Measurements from ENCODE around the gene TMEM25.
"Not testable (repeated sequence)": the region's sequence is repeated elsewhere in the genome, so short reads cannot be mapped to it uniquely, and the experiment has no call there.

TMEM25 gene

DNA sequence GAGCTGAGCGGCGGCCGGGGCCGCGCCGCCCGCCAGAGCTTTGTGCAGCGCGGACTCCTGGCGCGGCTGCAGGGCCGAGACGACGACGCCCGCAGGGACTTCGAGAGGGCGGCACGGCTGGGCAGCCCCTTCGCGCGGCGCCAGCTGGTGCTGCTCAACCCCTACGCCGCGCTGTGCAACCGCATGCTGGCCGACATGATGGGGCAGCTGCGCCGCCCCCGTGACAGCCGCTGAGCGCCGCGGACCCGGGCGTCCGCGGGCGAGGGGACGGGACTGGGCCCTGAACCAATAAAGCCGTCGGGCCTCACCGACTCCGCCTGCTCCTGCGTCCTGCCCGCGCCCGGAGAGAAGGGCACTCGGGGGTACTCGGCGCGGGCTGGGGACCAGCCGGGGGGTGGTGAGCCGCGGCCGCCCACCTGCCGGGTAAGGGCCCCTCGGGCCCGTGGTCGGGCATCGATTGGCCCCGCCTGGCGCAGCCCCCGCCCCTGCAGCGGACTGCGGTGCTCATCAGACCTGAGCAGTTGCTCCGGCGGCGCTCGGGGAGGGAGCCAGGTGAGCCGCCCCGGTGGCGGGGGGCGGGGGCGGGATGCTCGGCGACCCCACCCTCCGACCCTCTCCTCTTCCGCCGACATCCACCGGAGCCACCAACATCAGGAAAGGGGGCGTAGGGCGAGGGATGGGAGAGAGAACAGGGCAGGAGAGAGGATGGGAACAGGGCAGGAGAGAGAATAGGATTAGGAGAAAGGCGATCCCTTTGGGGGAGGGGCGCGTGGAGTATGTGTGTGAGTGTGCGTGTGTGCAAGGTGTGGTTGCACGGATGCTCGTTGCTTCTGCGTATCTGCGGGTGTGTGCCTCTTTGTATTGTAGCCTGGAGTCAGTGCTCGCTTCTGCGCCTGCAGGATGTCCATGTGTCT is at the start of gene TMEM25:
TSS of gene TMEM25 (plus strand) at position 510 of the 914 bp plus-strand sequence. CDS start 610 bp downstream, outside the sequence.
- no peak for TF ChIP-seq EZH2 (IDR thresholded peaks at IDR 0.05; ENCODE audit: borderline replicate concordance, low read length)
- TF ChIP-seq, protein P1, sequence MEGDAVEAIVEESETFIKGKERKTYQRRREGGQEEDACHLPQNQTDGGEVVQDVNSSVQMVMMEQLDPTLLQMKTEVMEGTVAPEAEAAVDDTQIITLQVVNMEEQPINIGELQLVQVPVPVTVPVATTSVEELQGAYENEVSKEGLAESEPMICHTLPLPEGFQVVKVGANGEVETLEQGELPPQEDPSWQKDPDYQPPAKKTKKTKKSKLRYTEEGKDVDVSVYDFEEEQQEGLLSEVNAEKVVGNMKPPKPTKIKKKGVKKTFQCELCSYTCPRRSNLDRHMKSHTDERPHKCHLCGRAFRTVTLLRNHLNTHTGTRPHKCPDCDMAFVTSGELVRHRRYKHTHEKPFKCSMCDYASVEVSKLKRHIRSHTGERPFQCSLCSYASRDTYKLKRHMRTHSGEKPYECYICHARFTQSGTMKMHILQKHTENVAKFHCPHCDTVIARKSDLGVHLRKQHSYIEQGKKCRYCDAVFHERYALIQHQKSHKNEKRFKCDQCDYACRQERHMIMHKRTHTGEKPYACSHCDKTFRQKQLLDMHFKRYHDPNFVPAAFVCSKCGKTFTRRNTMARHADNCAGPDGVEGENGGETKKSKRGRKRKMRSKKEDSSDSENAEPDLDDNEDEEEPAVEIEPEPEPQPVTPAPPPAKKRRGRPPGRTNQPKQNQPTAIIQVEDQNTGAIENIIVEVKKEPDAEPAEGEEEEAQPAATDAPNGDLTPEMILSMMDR (IDR thresholded peaks at IDR 0.05; ENCODE audit: low read length), result no peak
- no peaks in the 10 kb centered on the region for H3F3A ChIP-seq (ENCODE audit: insufficient read depth, low read length)
- H4K20me1 ChIP-seq (ENCODE audit: insufficient read depth, low read length), result no peaks in the 10 kb centered on the region
- H3K79me2 ChIP-seq (ENCODE audit: insufficient read depth, low read length), result no peaks in the 10 kb centered on the region
- no peaks in the 10 kb centered on the region for H3K36me3 ChIP-seq (ENCODE audit: insufficient read depth, low read length)
- peak within 1 kb of the TSS; percentile 60 for H3K4me2 ChIP-seq (ENCODE audit: low read length)
- no peaks in the 10 kb centered on the region for H3K9me2 ChIP-seq (ENCODE audit: low read depth, low read length)
- peaks cover 6% of the 10 kb centered on the region for H3K4me1 ChIP-seq (ENCODE audit: insufficient read depth, low read length, severe bottlenecking)
- H3K9ac ChIP-seq (ENCODE audit: low read length), result peak within 1 kb of the TSS; percentile 35
- H3K4me3 ChIP-seq (ENCODE audit: low read depth, low read length, poor library complexity, severe bottlenecking), result peak within 1 kb of the TSS; percentile 69
- H3K9me3 ChIP-seq (ENCODE audit: low read length), result no peaks in the 10 kb centered on the region
- no peak within 1 kb of the TSS for H3K27ac ChIP-seq (ENCODE audit: low read depth, low read length, poor library complexity, severe bottlenecking)
- H3K27me3 ChIP-seq (ENCODE audit: insufficient read depth, low read length), result no peaks in the 10 kb centered on the region
- H2AFZ ChIP-seq (ENCODE audit: low read length), result no peak within 1 kb of the TSS

DNA sequence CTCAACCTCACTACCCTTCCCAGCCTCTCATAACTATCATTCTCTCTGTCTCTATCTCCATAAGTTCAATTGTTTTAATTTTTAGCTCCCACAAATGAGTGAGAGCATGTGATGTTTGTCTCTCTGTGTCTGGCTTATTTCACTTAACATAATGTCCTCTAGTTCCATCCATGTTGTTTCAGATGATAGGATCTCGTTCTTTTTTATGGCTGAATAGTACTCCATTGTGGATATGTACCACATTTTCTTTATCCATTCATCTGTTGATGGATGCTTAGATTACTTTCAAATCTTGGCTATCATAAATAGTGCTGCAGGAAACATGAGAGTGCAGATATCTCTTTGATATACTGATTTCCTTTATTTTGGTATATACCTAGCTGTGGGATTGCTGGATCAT is 49.8 kb upstream of the TMEM25 start:
- H3K4me3 ChIP-seq (ENCODE audit: low read depth, low read length, poor library complexity, severe bottlenecking); H2AFZ ChIP-seq (ENCODE audit: low read length); H3K27ac ChIP-seq (ENCODE audit: low read depth, low read length, poor library complexity, severe bottlenecking); H3F3A ChIP-seq (ENCODE audit: insufficient read depth, low read length); H3K9me2 ChIP-seq (ENCODE audit: low read depth, low read length); H3K4me2 ChIP-seq (ENCODE audit: low read length); H4K20me1 ChIP-seq (ENCODE audit: insufficient read depth, low read length); H3K9me3 ChIP-seq (ENCODE audit: low read length); H3K4me1 ChIP-seq (ENCODE audit: insufficient read depth, low read length, severe bottlenecking); H3K9ac ChIP-seq (ENCODE audit: low read length); H3K79me2 ChIP-seq (ENCODE audit: insufficient read depth, low read length); H3K27me3 ChIP-seq (ENCODE audit: insufficient read depth, low read length): not testable (repeated sequence)
- peaks cover 71% of the 10 kb centered on the region for H3K36me3 ChIP-seq (ENCODE audit: insufficient read depth, low read length)

GRCh38 chr11:118484405-118484804 is 46.6 kb upstream of the TMEM25 start:
- no peaks in the 10 kb centered on the region for H3K4me1 ChIP-seq (ENCODE audit: insufficient read depth, low read length, severe bottlenecking)
- no peaks in the 10 kb centered on the region for H3K9me2 ChIP-seq (ENCODE audit: low read depth, low read length)
- H3F3A ChIP-seq (ENCODE audit: insufficient read depth, low read length), result no peaks in the 10 kb centered on the region
- no peak overlapping the region for H2AFZ ChIP-seq (ENCODE audit: low read length)
- H4K20me1 ChIP-seq (ENCODE audit: insufficient read depth, low read length), result no peaks in the 10 kb centered on the region
- TF ChIP-seq, protein P1 (IDR thresholded peaks at IDR 0.05; ENCODE audit: low read length), result no peak
- TF ChIP-seq EZH2 (IDR thresholded peaks at IDR 0.05; ENCODE audit: borderline replicate concordance, low read length), result no peak
- H3K36me3 ChIP-seq (ENCODE audit: insufficient read depth, low read length), result peaks cover 52% of the 10 kb centered on the region
- no peaks in the 10 kb centered on the region for H3K9me3 ChIP-seq (ENCODE audit: low read length)
- no peaks in the 10 kb centered on the region for H3K79me2 ChIP-seq (ENCODE audit: insufficient read depth, low read length)
- no peak overlapping the region for H3K9ac ChIP-seq (ENCODE audit: low read length)
- no peak overlapping the region for H3K4me3 ChIP-seq (ENCODE audit: low read depth, low read length, poor library complexity, severe bottlenecking)
- H3K27ac ChIP-seq (ENCODE audit: low read depth, low read length, poor library complexity, severe bottlenecking), result no peak overlapping the region
- H3K27me3 ChIP-seq (ENCODE audit: insufficient read depth, low read length), result no peaks in the 10 kb centered on the region
- H3K4me2 ChIP-seq (ENCODE audit: low read length), result no peak overlapping the region
